Hepatocyte (in vitro differentiated cells): ENCODE measurements around the gene SORCS2.

ENCODE experiments used
- CTCF ChIP-seq: fragments of 200-600 bp; sonication (generic); IDR thresholded peaks from 2 replicates; pipeline ENCODE4 v1.5.1; 2016; ENCODE audit warnings: antibody characterized with exemption, mild to moderate bottlenecking; ENCODE audit not compliant: poor library complexity
- EZH2 ChIP-seq: fragments of 200-600 bp; sonication (generic); IDR thresholded peaks from 2 replicates; pipeline ENCODE4 v1.6.1; 2016; ENCODE audit warnings: antibody characterized with exemption, mild to moderate bottlenecking, borderline replicate concordance

GRCh38 chr4:7506119-7506518 lies 313.8 kb downstream of the SORCS2 start:
- TF ChIP-seq CTCF (no peak), EZH2 (no peak)
